GM12878 (cell line): ENCODE data around the gene DNAH17.

Source experiments
- BCL3 ChIP-seq: IDR thresholded peaks from 2 replicates; pipeline ENCODE4 v1.6.1; 2011; ENCODE audit warnings: borderline replicate concordance, low read depth, mild to moderate bottlenecking, moderate library complexity, low read length; ENCODE audit not compliant: insufficient read depth, poor library complexity, severe bottlenecking
- CEBPB ChIP-seq, 2 experiments: fragments of 150-350 bp in 1 of 2; IDR thresholded peaks; 2 replicates each; pipeline ENCODE4 v1.6.1; 2012 to 2014; ENCODE audit warnings: low read depth in 2 of 2, low read length in 2 of 2, borderline replicate concordance in 1 of 2, inconsistent platforms in 1 of 2
- CEBPZ ChIP-seq: fragments of 150-350 bp; IDR thresholded peaks from 2 replicates; pipeline ENCODE4 v1.6.1; 2016; ENCODE audit warnings: low read depth, low read length
- CTCF ChIP-seq, 3 experiments: IDR thresholded peaks in 2 of 3; conservative IDR thresholded peaks in 1 of 3; 2 replicates each; pipeline ENCODE4 v1.5.1; 2011; ENCODE audit warnings: low read depth in 3 of 3, low read length in 3 of 3, mild to moderate bottlenecking in 3 of 3, control low read depth in 2 of 3, moderate library complexity in 2 of 3, inconsistent platforms in 1 of 3, mixed read lengths in 1 of 3; ENCODE audit not compliant: control insufficient read depth in 2 of 3, insufficient read depth in 1 of 3; ENCODE audit errors: extremely low read depth in 1 of 3
- E2F4 ChIP-seq: IDR thresholded peaks from 2 replicates; pipeline ENCODE4 v1.6.1; 2012; ENCODE audit warnings: low read depth, low read length, improper control_type of control experiment
- FOXK2 ChIP-seq: fragments of 450-650 bp; IDR thresholded peaks from 2 replicates; pipeline ENCODE4 v1.6.1; 2017; ENCODE audit warnings: mild to moderate bottlenecking, moderate library complexity
- FOXM1 ChIP-seq: IDR thresholded peaks from 2 replicates; pipeline ENCODE4 v1.6.1; 2012; ENCODE audit warnings: low read depth, mild to moderate bottlenecking, inconsistent platforms, low read length, moderate library complexity
- JUND ChIP-seq: IDR thresholded peaks from 2 replicates; pipeline ENCODE4 v1.6.1; 2012; ENCODE audit warnings: low read depth, mild to moderate bottlenecking, low read length, improper control_type of control experiment, moderate library complexity
- NFXL1 ChIP-seq: fragments of 450-650 bp; IDR thresholded peaks from 2 replicates; pipeline ENCODE4 v1.6.1; 2017; ENCODE audit warnings: antibody characterized with exemption, mild to moderate bottlenecking, borderline replicate concordance
- PBX3 ChIP-seq: IDR thresholded peaks from 2 replicates; pipeline ENCODE4 v1.6.1; 2011; ENCODE audit warnings: mild to moderate bottlenecking, low read depth, low read length, moderate library complexity; ENCODE audit not compliant: insufficient replicate concordance
- RB1 ChIP-seq: fragments of 450-650 bp; formaldehyde crosslinking; IDR thresholded peaks from 2 replicates; pipeline ENCODE4 v1.6.1; 2017; ENCODE audit warnings: mild to moderate bottlenecking, borderline replicate concordance
- REST ChIP-seq: IDR thresholded peaks from 2 replicates; pipeline ENCODE4 v1.6.1; 2012; ENCODE audit warnings: mild to moderate bottlenecking, low read depth, low read length
- SREBF1 ChIP-seq: IDR thresholded peaks from 2 replicates; pipeline ENCODE4 v1.6.1; 2012; ENCODE audit warnings: mild to moderate bottlenecking, low read length
- TAF1 ChIP-seq: IDR thresholded peaks from 2 replicates; pipeline ENCODE4 v1.6.1; 2011; ENCODE audit warnings: mild to moderate bottlenecking, low read depth, low read length, borderline replicate concordance

GRCh38 chr17:78421084-78421533 lies 156.1 kb downstream of the DNAH17 start:
- TF ChIP-seq CEBPB (IDR thresholded peaks at IDR 0.05; ENCODE audit: borderline replicate concordance in 1 of 2, low read depth in 2 of 2, low read length in 2 of 2) (no peak), FOXM1 (no peak), BCL3 (no peak), REST (no peak), FOXK2 (no peak), CTCF (IDR thresholded peaks at IDR 0.05 in 2 of 3, conservative IDR thresholded peaks at IDR 0.05 in 1 of 3; ENCODE audit: control insufficient read depth in 2 of 3, extremely low read depth in 1 of 3, insufficient read depth in 1 of 3, low read depth in 3 of 3, low read length in 3 of 3) (no peak), JUND (no peak), E2F4 (no peak), RB1 (no peak), CEBPZ (no peak), SREBF1 (no peak), PBX3 (no peak), TAF1 (no peak), NFXL1 (no peak)
